GM23338 (cell line): ENCODE measurements around the gene TLR3. TPM values are rescaled to one million over a fixed set of nuclear protein-coding genes. Genes with fewer than 3 reads are reported as not detected.

Experiments used
- ATAC-seq: fragments of 200-7000 bp; cut with Tn5 transposase; 3 replicates; pipeline ENCODE4 v1.9.1; 2020
- DNase-seq: peaks from one replicate; pipeline ENCODE4 v3.0.0-alpha.2; 2015; ENCODE audit warnings: low spot score
- H2AFZ ChIP-seq: fragments of 200-600 bp; sonication (generic); 2 replicates; pipeline ENCODE4 v1.8.0; 2016; ENCODE audit warnings: antibody characterized with exemption, mild to moderate bottlenecking, moderate library complexity
- H3F3A ChIP-seq: fragments of 200-600 bp; sonication (generic); replicated peaks from 2 replicates; pipeline ENCODE4 v1.8.0; 2017; ENCODE audit warnings: antibody characterized with exemption, mixed run types, low read depth
- H3K27ac ChIP-seq: fragments of 200-600 bp; sonication (generic); 2 replicates; pipeline ENCODE4 v1.6.1; 2016; ENCODE audit warnings: low read depth
- H3K27me3 ChIP-seq: fragments of 200-600 bp; sonication (generic); 2 replicates; pipeline ENCODE4 v1.8.0; 2016; ENCODE audit warnings: mild to moderate bottlenecking, mixed run types, moderate library complexity; ENCODE audit not compliant: insufficient read depth
- H3K36me3 ChIP-seq: fragments of 200-600 bp; sonication (generic); 2 replicates; pipeline ENCODE4 v1.8.0; 2016; ENCODE audit warnings: mild to moderate bottlenecking; ENCODE audit not compliant: insufficient read depth
- H3K4me1 ChIP-seq: fragments of 200-600 bp; sonication (generic); 2 replicates; pipeline ENCODE4 v1.8.0; 2016; ENCODE audit warnings: mild to moderate bottlenecking, moderate library complexity; ENCODE audit not compliant: insufficient read depth
- H3K4me2 ChIP-seq: fragments of 200-600 bp; sonication (generic); 2 replicates; pipeline ENCODE4 v1.7.1; 2017; ENCODE audit warnings: mixed run types
- H3K4me3 ChIP-seq: fragments of 200-600 bp; sonication (generic); 2 replicates; pipeline ENCODE4 v1.6.1; 2016; ENCODE audit warnings: mixed run types
- H3K79me2 ChIP-seq: fragments of 200-600 bp; sonication (generic); replicated peaks from 2 replicates; pipeline ENCODE4 v1.8.0; 2017; ENCODE audit warnings: mild to moderate bottlenecking; ENCODE audit not compliant: insufficient read depth
- H3K9me2 ChIP-seq: fragments of 200-600 bp; sonication (generic); 2 replicates; pipeline ENCODE4 v1.8.0; 2017; ENCODE audit not compliant: insufficient read depth
- H4K20me1 ChIP-seq: fragments of 200-600 bp; sonication (generic); replicated peaks from 2 replicates; pipeline ENCODE4 v1.8.0; 2017; ENCODE audit warnings: mild to moderate bottlenecking; ENCODE audit not compliant: insufficient read depth
- H3K27ac Mint-ChIP-seq: 2 replicates; pipeline ENCODE4 v1.8.0; 2020; ENCODE audit warnings: inconsistent platforms, mild to moderate bottlenecking, moderate library complexity, mixed read lengths
- H3K27me3 Mint-ChIP-seq: 3 replicates; pipeline ENCODE4 v1.8.0; 2022; ENCODE audit warnings: low read depth, mild to moderate bottlenecking, moderate library complexity, mixed read lengths, inconsistent platforms; ENCODE audit not compliant: insufficient read depth, poor library complexity
- H3K36me3 Mint-ChIP-seq: 3 replicates; pipeline ENCODE4 v1.8.0; 2021; ENCODE audit warnings: low read depth, mild to moderate bottlenecking, inconsistent platforms, moderate library complexity, mixed read lengths
- H3K4me1 Mint-ChIP-seq: 3 replicates; pipeline ENCODE4 v1.8.0; 2020; ENCODE audit warnings: mild to moderate bottlenecking, inconsistent platforms, mixed read lengths
- H3K4me3 Mint-ChIP-seq: 3 replicates; pipeline ENCODE4 v1.8.0; 2021; ENCODE audit warnings: moderate library complexity, mild to moderate bottlenecking, inconsistent platforms, mixed read lengths
- H3K9me3 Mint-ChIP-seq: 3 replicates; pipeline ENCODE4 v1.8.0; 2020; ENCODE audit warnings: moderate library complexity, mild to moderate bottlenecking, inconsistent platforms, mixed read lengths
- CTCF ChIP-seq, 2 experiments: fragments of 200-600 bp in 1 of 2; sonication (generic) in 1 of 2; conservative IDR thresholded peaks; 2 replicates each; pipeline versions ENCODE4 v1.5.1 to v1.6.1; 2016 to 2017; ENCODE audit warnings: antibody characterized with exemption in 2 of 2, low read depth in 2 of 2, mild to moderate bottlenecking in 2 of 2, moderate library complexity in 1 of 2
- ETS1 ChIP-seq: IDR thresholded peaks from 2 replicates; pipeline ENCODE4 v1.6.1; 2016; ENCODE audit warnings: antibody characterized with exemption
- EZH2 ChIP-seq: fragments of 200-600 bp; sonication (generic); IDR thresholded peaks from one replicate; pipeline ENCODE4 v1.8.0; 2017; ENCODE audit warnings: antibody characterized with exemption, mild to moderate bottlenecking, low read depth; ENCODE audit not compliant: unreplicated experiment
- EZH2phosphoT487 ChIP-seq: fragments of 200-600 bp; sonication (generic); IDR thresholded peaks from one replicate; pipeline ENCODE4 v1.8.1; 2018; ENCODE audit warnings: antibody characterized with exemption; ENCODE audit not compliant: unreplicated experiment
- JUNB ChIP-seq: IDR thresholded peaks from one replicate; pipeline ENCODE4 v1.6.1; 2016; ENCODE audit warnings: antibody characterized with exemption; ENCODE audit not compliant: unreplicated experiment
- NANOG ChIP-seq: IDR thresholded peaks from 2 replicates; pipeline ENCODE4 v1.6.1; 2016; ENCODE audit warnings: antibody characterized with exemption, borderline replicate concordance
- POLR2AphosphoS5 ChIP-seq: IDR thresholded peaks from 2 replicates; pipeline ENCODE4 v1.6.1; 2016; ENCODE audit warnings: antibody characterized with exemption, low read depth
- REST ChIP-seq: IDR thresholded peaks from one replicate; pipeline ENCODE4 v1.6.1; 2018; ENCODE audit warnings: antibody characterized with exemption; ENCODE audit not compliant: unreplicated experiment
- STAT1 ChIP-seq: IDR thresholded peaks from one replicate; pipeline ENCODE4 v1.6.1; 2016; ENCODE audit warnings: antibody characterized with exemption; ENCODE audit not compliant: unreplicated experiment
- ZNF114 ChIP-seq: fragments of 250-450 bp; sonication (Bioruptor Pico); IDR thresholded peaks from 2 replicates; pipeline ENCODE4 v1.5.0; 2020; ENCODE audit warnings: mild to moderate bottlenecking, moderate library complexity
- ZNF331 ChIP-seq: fragments of 250-450 bp; sonication (Bioruptor Pico); IDR thresholded peaks from 2 replicates; pipeline ENCODE4 v1.5.0; 2020; ENCODE audit warnings: low read depth, mild to moderate bottlenecking, moderate library complexity
- polyA plus RNA-seq: library from polyadenylated mRNA; unstranded; fragments of >200 nt; fragmentation: Nextera tagmentation; extraction: Ambion mirVana; gene quantifications from 2 replicates; pipeline ENCODE4 v1.2.1, GENCODE V29; 2016
- total RNA-seq: library from RNA; depleted of rRNA; stranded (reverse); fragments of >200 nt; shearing (Covaris generic); gene quantifications from 2 replicates; pipeline ENCODE4 v1.2.3, GENCODE V29; 2014
- TF ChIP-seq, protein P1 (sequence below): fragments of 250-450 bp; sonication (Bioruptor Pico); IDR thresholded peaks from 2 replicates; pipeline ENCODE4 v1.5.0; 2020; ENCODE audit warnings: mild to moderate bottlenecking, moderate library complexity

TLR3 gene
- total and polyA plus RNA-seq, 2 experiments from 2014 or later, result 0.32 to 0.38 TPM

GRCh38 chr4:186134257-186134656, 65.3 kb downstream of the TLR3 start (continued):
- TF ChIP-seq EZH2 (no peak), CTCF (conservative IDR thresholded peaks at IDR 0.05; ENCODE audit: low read depth in 2 of 2) (no peak), POLR2AphosphoS5 (no peak), ETS1 (no peak)

GRCh38 chr4:186134861-186135260, 65.9 kb downstream of the TLR3 start:
- Histone ChIP-seq H4K20me1 (no peaks in the 10 kb centered on the region), H3F3A (no peaks in the 10 kb centered on the region), H3K79me2 (no peaks in the 10 kb centered on the region), H3K4me3 (no peak overlapping the region), H3K4me1 (peaks cover 16% of the 10 kb centered on the region), H3K27ac (no peak overlapping the region), H3K9me2 (no peaks in the 10 kb centered on the region), H3K36me3 (no peaks in the 10 kb centered on the region), H2AFZ (no peak overlapping the region), H3K27me3 (no peaks in the 10 kb centered on the region), H3K4me2 (no peak overlapping the region)
- Mint-ChIP-seq H3K4me3 (no peak overlapping the region), H3K9me3 (no peaks in the 10 kb centered on the region), H3K27ac (no peak overlapping the region), H3K36me3 (no peaks in the 10 kb centered on the region), H3K4me1 (peaks cover 28% of the 10 kb centered on the region), H3K27me3 (peaks cover 4% of the 10 kb centered on the region)
- DNase-seq, result no peak
- no peak for ATAC-seq
- TF ChIP-seq ETS1, result no peak
- no peak for TF ChIP-seq POLR2AphosphoS5
- no peak for TF ChIP-seq EZH2phosphoT487
- TF ChIP-seq, protein P1, sequence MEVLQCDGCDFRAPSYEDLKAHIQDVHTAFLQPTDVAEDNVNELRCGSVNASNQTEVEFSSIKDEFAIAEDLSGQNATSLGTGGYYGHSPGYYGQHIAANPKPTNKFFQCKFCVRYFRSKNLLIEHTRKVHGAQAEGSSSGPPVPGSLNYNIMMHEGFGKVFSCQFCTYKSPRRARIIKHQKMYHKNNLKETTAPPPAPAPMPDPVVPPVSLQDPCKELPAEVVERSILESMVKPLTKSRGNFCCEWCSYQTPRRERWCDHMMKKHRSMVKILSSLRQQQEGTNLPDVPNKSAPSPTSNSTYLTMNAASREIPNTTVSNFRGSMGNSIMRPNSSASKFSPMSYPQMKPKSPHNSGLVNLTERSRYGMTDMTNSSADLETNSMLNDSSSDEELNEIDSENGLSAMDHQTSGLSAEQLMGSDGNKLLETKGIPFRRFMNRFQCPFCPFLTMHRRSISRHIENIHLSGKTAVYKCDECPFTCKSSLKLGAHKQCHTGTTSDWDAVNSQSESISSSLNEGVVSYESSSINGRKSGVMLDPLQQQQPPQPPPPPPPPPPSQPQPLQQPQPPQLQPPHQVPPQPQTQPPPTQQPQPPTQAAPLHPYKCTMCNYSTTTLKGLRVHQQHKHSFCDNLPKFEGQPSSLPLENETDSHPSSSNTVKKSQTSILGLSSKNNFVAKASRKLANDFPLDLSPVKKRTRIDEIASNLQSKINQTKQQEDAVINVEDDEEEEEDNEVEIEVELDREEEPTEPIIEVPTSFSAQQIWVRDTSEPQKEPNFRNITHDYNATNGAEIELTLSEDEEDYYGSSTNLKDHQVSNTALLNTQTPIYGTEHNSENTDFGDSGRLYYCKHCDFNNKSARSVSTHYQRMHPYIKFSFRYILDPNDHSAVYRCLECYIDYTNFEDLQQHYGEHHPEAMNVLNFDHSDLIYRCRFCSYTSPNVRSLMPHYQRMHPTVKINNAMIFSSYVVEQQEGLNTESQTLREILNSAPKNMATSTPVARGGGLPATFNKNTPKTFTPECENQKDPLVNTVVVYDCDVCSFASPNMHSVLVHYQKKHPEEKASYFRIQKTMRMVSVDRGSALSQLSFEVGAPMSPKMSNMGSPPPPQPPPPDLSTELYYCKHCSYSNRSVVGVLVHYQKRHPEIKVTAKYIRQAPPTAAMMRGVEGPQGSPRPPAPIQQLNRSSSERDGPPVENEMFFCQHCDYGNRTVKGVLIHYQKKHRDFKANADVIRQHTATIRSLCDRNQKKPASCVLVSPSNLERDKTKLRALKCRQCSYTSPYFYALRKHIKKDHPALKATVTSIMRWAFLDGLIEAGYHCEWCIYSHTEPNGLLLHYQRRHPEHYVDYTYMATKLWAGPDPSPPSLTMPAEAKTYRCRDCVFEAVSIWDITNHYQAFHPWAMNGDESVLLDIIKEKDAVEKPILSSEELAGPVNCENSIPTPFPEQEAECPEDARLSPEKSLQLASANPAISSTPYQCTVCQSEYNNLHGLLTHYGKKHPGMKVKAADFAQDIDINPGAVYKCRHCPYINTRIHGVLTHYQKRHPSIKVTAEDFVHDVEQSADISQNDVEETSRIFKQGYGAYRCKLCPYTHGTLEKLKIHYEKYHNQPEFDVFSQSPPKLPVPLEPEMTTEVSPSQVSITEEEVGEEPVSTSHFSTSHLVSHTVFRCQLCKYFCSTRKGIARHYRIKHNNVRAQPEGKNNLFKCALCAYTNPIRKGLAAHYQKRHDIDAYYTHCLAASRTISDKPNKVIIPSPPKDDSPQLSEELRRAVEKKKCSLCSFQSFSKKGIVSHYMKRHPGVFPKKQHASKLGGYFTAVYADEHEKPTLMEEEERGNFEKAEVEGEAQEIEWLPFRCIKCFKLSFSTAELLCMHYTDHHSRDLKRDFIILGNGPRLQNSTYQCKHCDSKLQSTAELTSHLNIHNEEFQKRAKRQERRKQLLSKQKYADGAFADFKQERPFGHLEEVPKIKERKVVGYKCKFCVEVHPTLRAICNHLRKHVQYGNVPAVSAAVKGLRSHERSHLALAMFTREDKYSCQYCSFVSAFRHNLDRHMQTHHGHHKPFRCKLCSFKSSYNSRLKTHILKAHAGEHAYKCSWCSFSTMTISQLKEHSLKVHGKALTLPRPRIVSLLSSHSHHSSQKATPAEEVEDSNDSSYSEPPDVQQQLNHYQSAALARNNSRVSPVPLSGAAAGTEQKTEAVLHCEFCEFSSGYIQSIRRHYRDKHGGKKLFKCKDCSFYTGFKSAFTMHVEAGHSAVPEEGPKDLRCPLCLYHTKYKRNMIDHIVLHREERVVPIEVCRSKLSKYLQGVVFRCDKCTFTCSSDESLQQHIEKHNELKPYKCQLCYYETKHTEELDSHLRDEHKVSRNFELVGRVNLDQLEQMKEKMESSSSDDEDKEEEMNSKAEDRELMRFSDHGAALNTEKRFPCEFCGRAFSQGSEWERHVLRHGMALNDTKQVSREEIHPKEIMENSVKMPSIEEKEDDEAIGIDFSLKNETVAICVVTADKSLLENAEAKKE (CRISPR knock-in tag), result no peak
- TF ChIP-seq ZNF114 (CRISPR knock-in tag), result no peak
- no peak for TF ChIP-seq JUNB
- no peak for TF ChIP-seq STAT1
- TF ChIP-seq REST, result no peak
- TF ChIP-seq EZH2, result no peak
- TF ChIP-seq ZNF331 (CRISPR knock-in tag), result no peak
- no peak for TF ChIP-seq NANOG
